Activated CD4-positive, alpha-beta memory T cell treated with anti-CD3 and anti-CD28 coated beads for 36 hours (primary cell): Measurements from ENCODE around the gene NAALADL2. TPM values are rescaled to one million over a fixed set of nuclear protein-coding genes. Genes with fewer than 3 reads are reported as not detected.
"Not testable (repeated sequence)": the region's sequence is repeated elsewhere in the genome, so short reads cannot be mapped to it uniquely, and the experiment has no call there.

Source experiments
- CTCF ChIA-PET: fragments of 350-600 bp; sonication (Branson Sonifier 250); formaldehyde crosslinking; loops from one replicate; lab custom pipeline; 2021; ENCODE audit warnings: antibody characterized with exemption, inconsistent platforms; lab: Charles Lee
- POLR2A ChIA-PET: fragments of 350-600 bp; sonication (Branson Sonifier 250); formaldehyde crosslinking; loops from one replicate; lab custom pipeline; 2021; ENCODE audit warnings: antibody characterized with exemption; lab: Charles Lee
- DNase-seq: peaks from one replicate; pipeline ENCODE4 v3.0.0-alpha.2; 2020
- H3K27ac Mint-ChIP-seq: one replicate; pipeline ENCODE4 v1.8.0; 2021; ENCODE audit warnings: mixed read lengths
- H3K27me3 Mint-ChIP-seq: one replicate; pipeline ENCODE4 v1.8.0; 2021; ENCODE audit warnings: mixed read lengths
- H3K36me3 Mint-ChIP-seq: one replicate; pipeline ENCODE4 v1.8.0; 2021; ENCODE audit warnings: mixed read lengths
- H3K4me1 Mint-ChIP-seq: one replicate; pipeline ENCODE4 v1.8.0; 2021; ENCODE audit warnings: low read depth, mixed read lengths
- H3K4me3 Mint-ChIP-seq: one replicate; pipeline ENCODE4 v1.8.0; 2021; ENCODE audit warnings: mild to moderate bottlenecking, mixed read lengths
- H3K9me3 Mint-ChIP-seq: one replicate; pipeline ENCODE4 v1.8.0; 2021; ENCODE audit warnings: mixed read lengths
- intact Hi-C: fragments of 100-400 bp; cut with micrococcal nuclease; formaldehyde crosslinking; loops from one replicate; pipeline ENCODE4 v1.15.1; 2023
- total RNA-seq, 2 experiments: library from RNA; stranded (reverse); gene quantifications; one replicate each; pipeline ENCODE4 v1.2.3, GENCODE V29; 2021

NAALADL2 gene
- total RNA-seq, 2 experiments from 2014 or later = not detected

- H3K27ac Mint-ChIP-seq = no peak overlapping the region
Measured at GRCh38 chr3:175818811-175819464, 959.8 kb downstream of the NAALADL2 start.

DNA sequence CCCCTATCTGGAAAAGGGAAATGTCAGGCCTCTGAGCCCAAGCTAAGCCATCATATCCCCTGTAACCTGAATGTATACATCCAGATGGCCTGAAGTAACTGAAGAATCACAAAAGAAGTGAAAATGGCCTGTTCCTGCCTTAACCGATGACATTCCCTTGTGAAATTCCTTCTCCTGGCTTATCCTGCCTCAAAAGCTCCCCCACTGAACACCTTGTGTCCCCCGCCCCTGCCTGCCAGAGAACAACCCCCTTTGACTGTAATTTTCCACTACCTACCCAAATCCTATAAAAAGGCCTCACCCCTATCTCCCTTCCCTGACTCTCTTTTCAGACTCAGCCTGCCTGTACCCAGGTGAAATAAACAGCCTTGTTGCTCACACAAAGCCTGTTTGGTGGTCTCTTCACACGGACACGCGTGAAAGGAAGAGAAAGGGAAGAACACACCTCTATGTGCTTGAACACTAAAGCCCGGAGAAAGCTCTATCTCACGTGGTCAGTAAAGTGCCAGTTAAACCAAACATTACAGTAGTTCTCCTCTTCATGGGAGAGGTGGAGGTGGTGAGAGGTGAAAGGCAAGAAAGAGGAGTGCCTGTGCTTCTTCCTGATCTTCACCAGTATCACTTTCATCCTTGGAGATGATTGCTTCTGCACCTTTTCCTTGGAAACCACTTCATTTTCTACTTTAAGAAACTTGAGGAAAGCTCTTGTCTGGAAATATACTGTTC is 963.8 kb downstream of the NAALADL2 start:
- H3K36me3 Mint-ChIP-seq, H3K4me1 Mint-ChIP-seq, H3K27ac Mint-ChIP-seq, CTCF ChIA-PET, DNase-seq, H3K4me3 Mint-ChIP-seq, POLR2A ChIA-PET, H3K27me3 Mint-ChIP-seq, intact Hi-C loops: not testable (repeated sequence)
- peaks cover 21% of the 10 kb centered on the region for H3K9me3 Mint-ChIP-seq

More at GRCh38 chr3:175818811-175819464, 959.8 kb downstream of the NAALADL2 start:
- Mint-ChIP-seq H3K4me1 (no peaks in the 10 kb centered on the region), H3K4me3 (no peak overlapping the region), H3K9me3 (peaks cover 35% of the 10 kb centered on the region), H3K36me3 (no peaks in the 10 kb centered on the region), H3K27me3 (no peaks in the 10 kb centered on the region)
- ChIA-PET CTCF (no interaction called here), POLR2A (no interaction called here)
- intact Hi-C loops = no loop called here
- DNase-seq = no peak

DNA sequence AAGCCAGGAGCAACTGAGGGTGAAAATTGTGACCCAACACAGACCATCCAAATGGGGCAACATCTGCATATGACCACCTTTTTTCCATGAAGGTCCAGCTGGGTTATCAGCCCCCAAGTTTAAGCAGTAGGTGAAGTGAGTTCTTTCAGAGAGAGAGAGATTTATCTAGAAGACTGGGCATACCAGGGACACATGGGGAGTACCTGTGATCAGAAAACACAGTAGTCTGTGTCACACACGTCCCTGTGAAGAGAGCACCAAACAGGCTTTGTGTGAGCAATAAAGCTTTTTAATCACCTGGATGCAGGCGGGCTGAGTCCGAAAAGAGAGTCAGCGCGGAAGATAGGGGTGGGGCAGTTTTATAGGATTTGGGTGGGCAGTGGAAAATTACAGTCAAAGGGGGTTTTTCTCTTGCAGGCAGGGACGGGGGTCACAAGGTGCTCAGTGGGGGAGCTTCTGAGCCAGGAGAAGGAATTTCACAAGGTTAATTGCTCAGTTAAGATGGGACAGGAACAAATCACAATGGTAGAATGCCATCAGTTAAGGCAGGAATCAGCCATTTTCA is 966.0 kb downstream of the NAALADL2 start:
- intact Hi-C loops = not testable (repeated sequence)

DNA sequence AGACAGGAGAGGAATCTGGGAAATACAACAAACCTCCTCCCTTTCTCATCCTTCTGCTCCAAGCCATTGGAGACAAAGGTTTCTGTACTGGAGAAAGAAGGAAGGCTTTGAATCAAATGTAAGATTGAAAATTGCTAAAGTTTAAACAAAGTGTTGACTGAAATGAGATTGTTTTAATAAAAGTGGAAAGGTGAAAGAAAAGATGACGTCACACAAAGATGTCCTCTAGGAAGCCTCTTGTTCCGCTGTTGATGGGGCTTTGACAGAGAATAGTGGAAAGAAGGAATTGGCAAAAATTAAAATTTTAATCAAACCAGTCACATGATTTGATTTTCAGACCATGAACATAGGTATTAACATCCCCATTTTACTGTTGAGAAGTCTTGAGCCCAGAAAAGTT is 967.6 kb downstream of the NAALADL2 start:
- ChIA-PET CTCF (no interaction called here), POLR2A (no interaction called here)
- no peaks in the 10 kb centered on the region for H3K27me3 Mint-ChIP-seq
- H3K36me3 Mint-ChIP-seq = no peaks in the 10 kb centered on the region
- no peaks in the 10 kb centered on the region for H3K4me1 Mint-ChIP-seq
- H3K4me3 Mint-ChIP-seq = no peak overlapping the region
- no peak for DNase-seq
- no peak overlapping the region for H3K27ac Mint-ChIP-seq
- intact Hi-C loops = no loop called here
- H3K9me3 Mint-ChIP-seq = no peaks in the 10 kb centered on the region

More for the DNA sequence above, 966.0 kb downstream of the NAALADL2 start:
- DNase-seq, H3K9me3 Mint-ChIP-seq, H3K4me1 Mint-ChIP-seq, CTCF ChIA-PET, H3K4me3 Mint-ChIP-seq, H3K36me3 Mint-ChIP-seq, H3K27me3 Mint-ChIP-seq, POLR2A ChIA-PET, H3K27ac Mint-ChIP-seq: not testable (repeated sequence)

DNA sequence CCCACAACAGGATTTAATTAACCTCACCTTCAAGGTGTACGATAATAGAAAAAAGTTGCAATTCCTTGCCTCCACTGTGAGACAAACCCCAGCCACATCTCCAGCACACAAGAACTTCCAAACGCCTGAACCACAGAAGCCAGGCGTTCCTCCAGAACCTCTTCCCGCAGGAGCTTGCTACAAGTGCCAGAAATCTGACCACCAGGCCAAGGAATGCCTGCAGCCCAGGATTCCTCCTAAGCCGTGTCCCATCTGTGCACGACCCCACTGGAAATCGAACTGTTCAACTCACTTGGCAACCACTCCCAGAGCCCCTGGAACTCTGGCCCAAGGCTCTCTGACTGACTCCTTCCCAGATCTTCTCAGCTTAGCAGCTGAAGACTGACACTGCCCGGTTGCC is 970.7 kb downstream of the NAALADL2 start:
- DNase-seq, intact Hi-C loops, H3K36me3 Mint-ChIP-seq: not testable (repeated sequence)

GRCh38 chr3:175835763-175836162 is 976.6 kb downstream of the NAALADL2 start:
- POLR2A ChIA-PET, H3K4me1 Mint-ChIP-seq, H3K27ac Mint-ChIP-seq, H3K27me3 Mint-ChIP-seq, CTCF ChIA-PET, DNase-seq, H3K4me3 Mint-ChIP-seq, H3K9me3 Mint-ChIP-seq, H3K36me3 Mint-ChIP-seq, intact Hi-C loops: not testable (repeated sequence)

More for the DNA sequence above, 970.7 kb downstream of the NAALADL2 start:
- H3K9me3 Mint-ChIP-seq, H3K27ac Mint-ChIP-seq, POLR2A ChIA-PET, H3K27me3 Mint-ChIP-seq, H3K4me3 Mint-ChIP-seq, CTCF ChIA-PET, H3K4me1 Mint-ChIP-seq: not testable (repeated sequence)

DNA sequence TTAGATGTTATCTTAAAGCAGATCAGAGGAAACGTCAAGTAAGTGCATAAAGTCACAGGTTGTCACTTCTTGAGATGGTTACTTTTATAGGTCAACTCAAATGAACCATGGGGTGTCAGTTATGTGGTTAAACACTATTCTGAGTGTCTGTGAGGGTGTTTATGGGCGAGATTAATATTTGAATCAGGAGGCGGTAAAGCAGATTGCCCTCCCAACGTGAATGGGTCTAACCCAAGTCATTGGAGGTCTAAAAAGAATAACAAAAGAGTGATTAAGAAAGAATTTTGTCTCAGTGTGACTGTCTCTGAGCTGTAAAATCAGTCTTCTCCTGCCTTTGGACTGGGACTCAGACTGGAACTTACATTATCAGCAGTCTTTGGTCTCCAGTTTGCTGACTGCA is 977.5 kb downstream of the NAALADL2 start:
- Mint-ChIP-seq H3K9me3 (no peaks in the 10 kb centered on the region), H3K27me3 (no peaks in the 10 kb centered on the region), H3K36me3 (no peaks in the 10 kb centered on the region), H3K27ac (no peak overlapping the region), H3K4me1 (no peaks in the 10 kb centered on the region), H3K4me3 (no peak overlapping the region)
- POLR2A ChIA-PET = no interaction called here
- no peak for DNase-seq
- CTCF ChIA-PET = interaction anchor here (0.7 kb wide), 1 partner anchor 690 kb away, joined by 3 read pairs; no protein-coding TSS in a partner anchor
- intact Hi-C loops = no loop called here

GRCh38 chr3:175837962-175838361 is 978.8 kb downstream of the NAALADL2 start:
- Mint-ChIP-seq H3K27me3 (no peaks in the 10 kb centered on the region), H3K4me3 (no peak overlapping the region), H3K36me3 (no peaks in the 10 kb centered on the region), H3K4me1 (no peaks in the 10 kb centered on the region), H3K27ac (no peak overlapping the region), H3K9me3 (peaks cover under 1% of the 10 kb centered on the region)
- DNase-seq = no peak
- intact Hi-C loops = no loop called here
- ChIA-PET POLR2A (no interaction called here), CTCF (no interaction called here)

GRCh38 chr3:175839366-175840005 is 980.4 kb downstream of the NAALADL2 start:
- H3K27ac Mint-ChIP-seq = no peak overlapping the region
- H3K9me3 Mint-ChIP-seq = peaks cover 2% of the 10 kb centered on the region
- H3K27me3 Mint-ChIP-seq = no peaks in the 10 kb centered on the region
- POLR2A ChIA-PET = no interaction called here
- CTCF ChIA-PET = no interaction called here
- no peaks in the 10 kb centered on the region for H3K4me1 Mint-ChIP-seq
- intact Hi-C loops = no loop called here
- no peak overlapping the region for H3K4me3 Mint-ChIP-seq
- H3K36me3 Mint-ChIP-seq = no peaks in the 10 kb centered on the region
- no peak for DNase-seq

- no peaks in the 10 kb centered on the region for H3K27me3 Mint-ChIP-seq
- no peaks in the 10 kb centered on the region for H3K4me1 Mint-ChIP-seq
- CTCF ChIA-PET = no interaction called here
- intact Hi-C loops = no loop called here
- no peak overlapping the region for H3K4me3 Mint-ChIP-seq
- H3K27ac Mint-ChIP-seq = no peak overlapping the region
- no peaks in the 10 kb centered on the region for H3K36me3 Mint-ChIP-seq
- no peak for DNase-seq
- no peaks in the 10 kb centered on the region for H3K9me3 Mint-ChIP-seq
- POLR2A ChIA-PET = no interaction called here
Measured at GRCh38 chr3:175851541-175851940, 992.4 kb downstream of the NAALADL2 start.

DNA sequence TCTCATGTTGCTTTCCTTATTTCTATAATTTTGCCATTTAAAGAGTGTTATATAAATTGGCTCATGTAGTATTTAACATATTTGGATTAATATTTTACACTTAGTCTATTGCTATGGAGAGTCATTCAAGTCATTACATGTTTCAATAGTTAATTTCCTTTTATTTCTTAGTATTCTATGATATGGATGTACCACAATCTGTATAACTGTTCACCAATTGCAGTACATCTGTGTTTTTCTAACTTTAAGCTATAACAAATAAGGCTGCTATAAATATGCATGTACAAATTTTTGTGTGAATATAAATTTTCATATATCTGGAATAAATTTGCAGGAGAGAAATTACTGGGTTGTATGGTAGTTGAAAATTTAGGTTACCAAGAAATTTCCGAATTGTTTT is 993.4 kb downstream of the NAALADL2 start:
- Mint-ChIP-seq H3K36me3 (no peaks in the 10 kb centered on the region), H3K9me3 (no peaks in the 10 kb centered on the region), H3K4me1 (no peaks in the 10 kb centered on the region), H3K27me3 (no peaks in the 10 kb centered on the region), H3K27ac (no peak overlapping the region), H3K4me3 (no peak overlapping the region)
- POLR2A ChIA-PET = no interaction called here
- CTCF ChIA-PET = no interaction called here
- DNase-seq = no peak
- intact Hi-C loops = no loop called here

- H3K27ac Mint-ChIP-seq = no peak overlapping the region
- H3K36me3 Mint-ChIP-seq = no peaks in the 10 kb centered on the region
- CTCF ChIA-PET = no interaction called here
- DNase-seq = no peak
- H3K9me3 Mint-ChIP-seq = peaks cover 2% of the 10 kb centered on the region
- POLR2A ChIA-PET = no interaction called here
- no peaks in the 10 kb centered on the region for H3K4me1 Mint-ChIP-seq
- H3K4me3 Mint-ChIP-seq = no peak overlapping the region
- intact Hi-C loops = no loop called here
- H3K27me3 Mint-ChIP-seq = no peaks in the 10 kb centered on the region
Measured at GRCh38 chr3:175857666-175858270, 998.6 kb downstream of the NAALADL2 start.
